Thoracic aorta (tissue), 2 donors: ENCODE measurements around the gene TNRC6B. TPM values are rescaled to one million over a fixed set of nuclear protein-coding genes. Genes with fewer than 3 reads are reported as not detected.
"Not testable (repeated sequence)": the region's sequence is repeated elsewhere in the genome, so short reads cannot be mapped to it uniquely, and the experiment has no call there.

Experiments
- ATAC-seq: fragments of 150-250 bp; one replicate; pipeline ENCODE4 v1.8.0; 2017; ENCODE audit warnings: low read depth; ENCODE audit not compliant: insufficient number of reproducible peaks, low FRiP score
- DNase-seq: peaks from one replicate; pipeline ENCODE4 v3.0.0-alpha.2; 2020; ENCODE audit warnings: low spot score
- H3K27ac ChIP-seq, 2 donors: fragments of 200-600 bp; sonication (generic); 1 replicate in 1 of 2; 2 replicates in 1 of 2; pipeline ENCODE4 v1.5.1; 2016; ENCODE audit warnings: mild to moderate bottlenecking in 2 of 2, moderate library complexity in 2 of 2
- H3K27me3 ChIP-seq: fragments of 200-600 bp; sonication (generic); replicated peaks from 2 replicates; pipeline ENCODE4 v1.6.0; 2016; ENCODE audit warnings: mild to moderate bottlenecking; ENCODE audit not compliant: insufficient read depth
- H3K36me3 ChIP-seq: fragments of 200-600 bp; sonication (generic); one replicate; pipeline ENCODE4 v1.5.1; 2016
- H3K4me1 ChIP-seq, 2 donors: fragments of 200-600 bp; sonication (generic); 1 replicate in 1 of 2; 2 replicates in 1 of 2; pipeline versions ENCODE4 v1.5.1 to v1.6.0; 2016; ENCODE audit warnings: low read depth in 2 of 2, mild to moderate bottlenecking in 1 of 2; ENCODE audit not compliant: control insufficient read depth in 1 of 2
- H3K4me3 ChIP-seq: fragments of 200-600 bp; sonication (generic); 2 replicates; pipeline ENCODE4 v1.5.1; 2016; ENCODE audit warnings: mild to moderate bottlenecking
- H3K9me3 ChIP-seq: fragments of 200-600 bp; sonication (generic); 2 replicates; pipeline ENCODE4 v1.5.1; 2016
- CTCF ChIP-seq: fragments of 200-600 bp; sonication (generic); IDR thresholded peaks from one replicate; pipeline ENCODE4 v1.5.1; 2019; ENCODE audit warnings: antibody characterized with exemption
- total RNA-seq, 2 donors: library from RNA; depleted of rRNA; stranded (reverse); fragments of >200 nt; gene quantifications; one replicate each; pipeline versions ENCODE4 v1.1.0 to v1.2.3, GENCODE V29; 2016

TNRC6B gene
- total RNA-seq, 2 donors from 2014 or later: 58.5 to 98.0 TPM

DNA sequence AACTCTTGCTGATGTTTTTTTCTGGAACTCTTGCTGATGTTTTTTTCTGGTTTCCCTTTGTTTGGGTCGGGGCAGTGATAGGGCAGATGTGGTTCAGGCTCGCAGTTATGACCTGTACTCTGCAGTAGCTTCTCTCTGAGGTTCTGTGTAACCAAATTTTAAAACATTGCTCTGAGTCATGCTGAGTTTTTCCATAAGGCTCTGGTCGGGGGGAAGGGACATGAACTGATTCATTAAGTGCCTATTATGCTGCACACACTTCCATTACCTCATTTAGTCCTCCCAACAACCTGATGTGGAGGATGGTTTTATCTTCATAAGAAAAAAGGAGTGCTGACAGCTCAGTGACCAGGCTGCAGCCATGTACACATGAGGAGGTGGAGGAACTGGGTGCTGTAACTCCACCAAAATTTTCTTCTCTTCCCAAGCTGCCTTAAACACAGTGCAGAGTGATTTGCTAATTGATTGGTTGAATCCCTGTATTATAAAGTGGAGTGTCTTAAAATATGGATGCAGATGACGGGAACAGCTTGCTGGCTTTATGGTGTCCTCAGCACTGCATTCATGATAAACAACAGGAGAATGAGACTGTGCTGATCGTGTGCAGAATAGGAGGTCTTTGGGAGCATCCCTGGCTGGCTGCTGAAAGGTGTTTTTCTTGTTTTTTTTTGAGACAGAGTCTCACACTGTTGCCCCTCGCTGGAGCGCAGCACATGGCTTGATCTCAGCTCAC lies 19.1 kb downstream of the TNRC6B start:
- DNase-seq: no peak
- H3K36me3 ChIP-seq: no peaks in the 10 kb centered on the region
- no peaks in the 10 kb centered on the region for H3K27me3 ChIP-seq
- H3K4me1 ChIP-seq: peaks cover 27 to 55% of the 10 kb centered on the region in 2 donors
- peak; percentile 70 for ATAC-seq
- peak overlapping the region; percentile 16 for H3K4me3 ChIP-seq
- H3K27ac ChIP-seq: peak overlapping the region in 1 of 2 donors; percentile 73
- TF ChIP-seq CTCF: no peak
- no peaks in the 10 kb centered on the region for H3K9me3 ChIP-seq

DNA sequence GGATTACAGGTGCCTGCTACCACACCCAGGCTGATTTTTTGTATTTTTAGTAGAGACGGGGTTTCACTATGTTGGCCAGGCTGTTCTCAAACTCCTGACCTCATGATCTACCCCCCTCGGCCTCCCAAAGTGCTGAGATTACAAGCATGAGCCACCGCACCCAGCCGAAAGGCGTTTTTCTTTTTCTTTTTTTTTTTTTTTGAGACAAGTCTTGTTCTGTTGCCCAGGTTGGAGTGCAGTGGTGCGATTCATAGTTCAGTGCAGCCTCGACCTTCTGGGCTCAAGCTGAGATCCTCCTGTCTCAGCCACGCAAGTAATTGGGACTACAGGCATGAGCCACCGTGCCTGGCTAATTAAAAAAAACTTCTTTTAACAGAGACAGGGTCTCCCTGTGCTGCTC lies 19.7 kb downstream of the TNRC6B start:
- not testable (repeated sequence) for H3K9me3 ChIP-seq, H3K36me3 ChIP-seq, ATAC-seq, DNase-seq, H3K27me3 ChIP-seq
- Histone ChIP-seq H3K4me1 (peaks cover 31 to 53% of the 10 kb centered on the region in 2 donors), H3K27ac (peak overlapping the region in 1 of 2 donors; percentile 73), H3K4me3 (peak overlapping the region; percentile 16)

DNA sequence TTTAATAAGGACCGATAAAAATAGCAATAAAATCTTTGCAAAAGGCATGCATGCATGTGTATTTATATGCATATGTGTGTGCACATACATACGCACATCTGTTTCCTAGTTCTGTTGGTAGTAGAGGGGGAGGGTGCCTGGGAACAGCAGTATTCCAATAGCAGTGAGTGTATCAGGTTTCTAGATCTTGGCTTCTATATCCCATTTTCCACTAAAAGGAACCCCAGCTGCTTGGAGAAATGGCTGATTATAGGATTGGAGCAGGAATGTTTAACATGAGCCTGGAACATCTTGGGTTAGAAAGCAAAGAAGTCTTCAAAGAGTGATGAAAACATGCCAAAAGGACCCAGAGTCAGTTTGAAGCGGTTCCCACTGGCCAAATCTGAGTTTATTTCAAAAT lies 21.0 kb downstream of the TNRC6B start:
- no peak for TF ChIP-seq CTCF
- peaks cover 34 to 52% of the 10 kb centered on the region in 2 donors for H3K4me1 ChIP-seq
- H3K27me3 ChIP-seq: no peaks in the 10 kb centered on the region
- DNase-seq (no peak), ATAC-seq (no peak)
- no peaks in the 10 kb centered on the region for H3K9me3 ChIP-seq
- no peaks in the 10 kb centered on the region for H3K36me3 ChIP-seq
- no peak overlapping the region for H3K4me3 ChIP-seq
- H3K27ac ChIP-seq: no peak overlapping the region

- no peaks in the 10 kb centered on the region for H3K36me3 ChIP-seq
- no peak for TF ChIP-seq CTCF
- ATAC-seq (no peak), DNase-seq (no peak)
- no peak overlapping the region for H3K4me3 ChIP-seq
- H3K27ac ChIP-seq: no peak overlapping the region
- no peaks in the 10 kb centered on the region for H3K9me3 ChIP-seq
- no peaks in the 10 kb centered on the region for H3K27me3 ChIP-seq
- peaks cover 39 to 52% of the 10 kb centered on the region in 2 donors for H3K4me1 ChIP-seq
These were observed 21.5 kb downstream of the TNRC6B start for GRCh38 chr22:40199223-40199622.

DNA sequence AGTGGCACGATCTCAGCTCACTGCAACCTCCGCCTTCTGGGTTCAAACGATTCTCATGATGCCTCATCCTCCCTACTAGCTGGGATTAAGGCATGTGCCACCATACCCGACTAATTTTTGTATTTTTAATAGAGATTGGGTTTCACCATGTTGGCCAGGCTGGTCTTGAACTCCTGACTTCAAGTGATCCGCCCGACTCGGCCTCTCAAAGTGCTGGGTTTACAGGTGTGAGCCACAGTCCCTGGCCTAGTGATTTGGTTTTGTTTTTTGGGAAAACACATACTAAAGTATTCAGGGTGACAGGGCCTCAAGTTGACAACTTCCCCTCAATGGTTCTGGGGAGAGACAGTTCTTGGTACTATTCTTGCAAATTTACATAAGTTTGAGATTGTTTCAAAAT lies 22.1 kb downstream of the TNRC6B start:
- ATAC-seq (no peak), DNase-seq (no peak)
- Histone ChIP-seq H3K36me3 (no peaks in the 10 kb centered on the region), H3K27ac (no peak overlapping the region), H3K4me1 (peaks cover 45 to 54% of the 10 kb centered on the region in 2 donors), H3K4me3 (no peak overlapping the region), H3K9me3 (no peaks in the 10 kb centered on the region), H3K27me3 (no peaks in the 10 kb centered on the region)
- no peak for TF ChIP-seq CTCF
